Measurements from ENCODE around the gene FHIT. TPM values are rescaled to one million over a fixed set of nuclear protein-coding genes. Genes with fewer than 3 reads are reported as not detected.

Gene FHIT
- total RNA-seq, 2 experiments from 2014 or later, result 6.5 to 9.0 TPM

GRCh38 chr3:60147249-60147950, 1103.9 kb downstream of the FHIT start:
- Mint-ChIP-seq H3K9me3 (ENCODE audit: low read depth) (no peaks in the 10 kb centered on the region), H3K4me1 (no peaks in the 10 kb centered on the region), H3K4me3 (no peak overlapping the region), H3K27me3 (no peaks in the 10 kb centered on the region), H3K27ac (no peak overlapping the region), H3K36me3 (no peaks in the 10 kb centered on the region)
- DNase-seq (no peak), ATAC-seq (no peak)
- CTCF ChIA-PET, result no interaction called here

DNA sequence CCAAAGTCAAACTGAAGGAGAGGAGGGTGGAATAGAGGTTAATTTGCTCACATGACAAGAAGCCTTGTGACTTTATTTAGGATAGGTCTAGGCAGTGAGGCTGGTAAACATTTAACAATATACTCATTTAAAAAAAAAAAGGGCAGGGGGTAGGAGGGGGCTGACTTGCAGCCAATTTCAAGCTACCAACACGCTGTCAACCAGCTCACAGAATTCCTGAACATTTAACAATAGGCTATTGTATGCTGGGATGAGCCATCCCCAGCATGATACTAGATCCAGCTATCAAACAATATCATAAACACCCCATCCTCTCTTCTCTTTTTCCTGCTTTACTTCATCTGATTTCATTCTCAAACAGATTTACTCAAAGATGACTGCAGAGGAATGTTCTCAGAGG, 1105.1 kb downstream of the FHIT start:
- no peak overlapping the region for H3K27ac Mint-ChIP-seq
- H3K9me3 Mint-ChIP-seq (ENCODE audit: low read depth), result no peaks in the 10 kb centered on the region
- ATAC-seq, result no peak
- CTCF ChIA-PET, result no interaction called here
- H3K27me3 Mint-ChIP-seq, result no peaks in the 10 kb centered on the region
- no peak overlapping the region for H3K4me3 Mint-ChIP-seq
- DNase-seq, result no peak
- H3K36me3 Mint-ChIP-seq, result no peaks in the 10 kb centered on the region
- no peaks in the 10 kb centered on the region for H3K4me1 Mint-ChIP-seq

GRCh38 chr3:60144071-60144470, 1107.2 kb downstream of the FHIT start:
- DNase-seq (no peak), ATAC-seq (no peak)
- H3K36me3 Mint-ChIP-seq, result peaks cover 2% of the 10 kb centered on the region
- no peaks in the 10 kb centered on the region for H3K9me3 Mint-ChIP-seq (ENCODE audit: low read depth)
- CTCF ChIA-PET, result no interaction called here
- H3K4me3 Mint-ChIP-seq, result no peak overlapping the region
- H3K4me1 Mint-ChIP-seq, result no peaks in the 10 kb centered on the region
- no peaks in the 10 kb centered on the region for H3K27me3 Mint-ChIP-seq
- no peak overlapping the region for H3K27ac Mint-ChIP-seq

- H3K4me1 Mint-ChIP-seq, result no peaks in the 10 kb centered on the region
Measured at GRCh38 chr3:60142009-60142408, 1109.2 kb downstream of the FHIT start.

DNA sequence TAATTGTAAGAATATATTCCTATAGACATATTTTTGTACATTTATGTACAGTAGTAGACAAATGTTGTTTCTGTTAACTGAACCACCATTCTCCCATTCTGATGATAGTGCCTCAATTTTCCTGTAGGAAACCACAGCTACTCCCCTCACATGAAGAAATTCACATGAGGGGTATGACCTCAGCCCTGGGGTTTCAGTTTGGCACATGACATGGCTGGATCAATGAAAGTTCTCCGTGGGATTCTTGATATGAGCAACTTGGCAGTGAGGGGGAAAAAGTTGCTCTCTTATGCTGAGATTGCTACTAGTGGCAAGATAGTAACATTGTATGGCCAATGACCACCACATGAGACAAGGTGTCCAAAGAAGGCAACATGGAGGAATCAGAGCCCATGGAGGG, 1111.1 kb downstream of the FHIT start:
- no peak for ATAC-seq
- CTCF ChIA-PET, result no interaction called here
- no peaks in the 10 kb centered on the region for H3K9me3 Mint-ChIP-seq (ENCODE audit: low read depth)
- peaks cover 2% of the 10 kb centered on the region for H3K36me3 Mint-ChIP-seq
- no peak overlapping the region for H3K4me3 Mint-ChIP-seq
- H3K4me1 Mint-ChIP-seq, result no peaks in the 10 kb centered on the region
- DNase-seq, result no peak
- H3K27me3 Mint-ChIP-seq, result no peaks in the 10 kb centered on the region
- H3K27ac Mint-ChIP-seq, result no peak overlapping the region

More at GRCh38 chr3:60142009-60142408, 1109.2 kb downstream of the FHIT start:
- Mint-ChIP-seq H3K27ac (no peak overlapping the region), H3K4me3 (no peak overlapping the region), H3K27me3 (no peaks in the 10 kb centered on the region), H3K9me3 (ENCODE audit: low read depth) (no peaks in the 10 kb centered on the region), H3K36me3 (peaks cover 2% of the 10 kb centered on the region)
- DNase-seq (no peak), ATAC-seq (no peak)
- CTCF ChIA-PET, result no interaction called here

DNA sequence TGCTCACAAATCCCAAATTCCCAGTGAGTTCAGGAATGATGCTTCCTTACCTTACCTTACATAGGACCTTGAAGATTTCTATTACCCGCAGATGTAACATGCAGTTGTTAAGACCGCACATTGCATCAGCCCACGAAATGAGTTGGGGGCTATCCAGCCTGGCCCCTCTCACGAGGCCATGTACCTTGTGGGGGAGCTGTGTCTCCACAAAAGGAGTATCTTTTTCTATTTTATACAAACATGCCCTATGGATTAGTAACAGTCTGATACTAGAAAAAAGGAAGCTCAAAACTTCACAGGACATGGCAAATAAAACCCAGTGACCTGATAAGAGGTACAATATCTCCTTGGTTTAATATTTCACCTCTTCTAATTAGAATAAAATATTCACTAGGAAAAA, 1114.7 kb downstream of the FHIT start:
- no peak overlapping the region for H3K4me3 Mint-ChIP-seq
- ATAC-seq, result no peak
- no peak for DNase-seq
- no peaks in the 10 kb centered on the region for H3K9me3 Mint-ChIP-seq (ENCODE audit: low read depth)
- no peaks in the 10 kb centered on the region for H3K4me1 Mint-ChIP-seq
- CTCF ChIA-PET, result no interaction called here
- no peaks in the 10 kb centered on the region for H3K27me3 Mint-ChIP-seq
- peaks cover 2% of the 10 kb centered on the region for H3K36me3 Mint-ChIP-seq
- no peak overlapping the region for H3K27ac Mint-ChIP-seq

GRCh38 chr3:60135474-60135873, 1115.8 kb downstream of the FHIT start:
- Mint-ChIP-seq H3K36me3 (peaks cover 2% of the 10 kb centered on the region), H3K27me3 (no peaks in the 10 kb centered on the region), H3K27ac (no peak overlapping the region), H3K9me3 (ENCODE audit: low read depth) (no peaks in the 10 kb centered on the region), H3K4me1 (no peaks in the 10 kb centered on the region), H3K4me3 (no peak overlapping the region)
- ATAC-seq (no peak), DNase-seq (no peak)
- CTCF ChIA-PET, result no interaction called here

DNA sequence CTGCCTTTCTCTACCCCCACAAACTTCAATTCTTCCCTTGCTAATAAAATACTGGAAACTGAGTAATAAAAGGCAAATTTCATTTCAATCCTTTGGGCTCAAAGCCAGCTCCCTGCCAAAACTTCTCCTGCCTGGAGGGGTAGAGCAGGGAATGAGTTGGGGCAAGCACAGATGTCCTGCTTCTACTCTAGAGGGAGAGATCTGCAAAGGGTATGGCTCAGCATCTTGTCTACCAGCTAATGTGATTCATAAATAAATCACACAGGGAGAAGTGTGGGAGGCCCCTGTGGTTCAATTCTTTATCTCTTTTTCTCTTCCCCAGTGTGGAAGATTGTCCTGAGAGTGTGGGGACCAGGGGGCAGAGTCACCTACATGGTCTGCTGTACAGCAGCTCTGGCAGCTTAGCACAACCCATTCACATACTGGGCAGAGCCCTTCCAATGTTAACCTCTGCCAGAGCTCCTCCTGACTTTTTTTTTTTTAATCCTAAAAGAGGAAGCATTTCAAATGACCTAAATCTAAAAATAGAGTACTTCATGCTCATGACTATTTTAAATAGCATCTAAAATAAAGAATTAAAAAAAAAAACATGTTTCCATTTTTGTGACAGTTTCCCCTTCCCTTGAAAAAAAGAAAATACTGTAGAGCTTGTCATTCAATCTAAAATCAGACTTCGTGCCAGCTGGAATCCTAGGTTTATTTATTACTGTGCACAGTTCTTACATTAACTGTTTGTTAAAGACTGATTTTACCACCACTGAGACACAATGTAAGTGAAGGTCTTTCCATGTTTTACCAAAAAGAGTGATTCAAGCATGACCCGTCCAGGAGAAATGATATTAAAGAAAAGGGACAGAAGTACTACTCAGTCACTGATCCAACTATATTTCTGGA, 1117.7 kb downstream of the FHIT start:
- Mint-ChIP-seq H3K4me3 (no peak overlapping the region), H3K4me1 (no peaks in the 10 kb centered on the region), H3K27ac (no peak overlapping the region), H3K27me3 (no peaks in the 10 kb centered on the region), H3K36me3 (no peaks in the 10 kb centered on the region), H3K9me3 (ENCODE audit: low read depth) (no peaks in the 10 kb centered on the region)
- CTCF ChIA-PET, result no interaction called here
- ATAC-seq (no peak), DNase-seq (no peak)

GRCh38 chr3:60131618-60132017, 1119.6 kb downstream of the FHIT start:
- ATAC-seq, result no peak
- Mint-ChIP-seq H3K36me3 (no peaks in the 10 kb centered on the region), H3K9me3 (ENCODE audit: low read depth) (no peaks in the 10 kb centered on the region), H3K4me3 (no peak overlapping the region), H3K4me1 (no peaks in the 10 kb centered on the region), H3K27ac (no peak overlapping the region), H3K27me3 (no peaks in the 10 kb centered on the region)
- no peak for DNase-seq
- CTCF ChIA-PET, result no interaction called here

- CTCF ChIA-PET, result no interaction called here
- Mint-ChIP-seq H3K27ac (no peak overlapping the region), H3K4me1 (no peaks in the 10 kb centered on the region), H3K9me3 (ENCODE audit: low read depth) (no peaks in the 10 kb centered on the region), H3K36me3 (peaks cover 2% of the 10 kb centered on the region), H3K27me3 (no peaks in the 10 kb centered on the region), H3K4me3 (no peak overlapping the region)
- DNase-seq, result no peak
- ATAC-seq, result no peak
Measured at GRCh38 chr3:60126511-60127304, 1124.5 kb downstream of the FHIT start.

- H3K27me3 Mint-ChIP-seq, result no peaks in the 10 kb centered on the region
- no peak overlapping the region for H3K4me3 Mint-ChIP-seq
- ATAC-seq, result no peak
- H3K4me1 Mint-ChIP-seq, result no peaks in the 10 kb centered on the region
- peaks cover 2% of the 10 kb centered on the region for H3K36me3 Mint-ChIP-seq
- no peak for DNase-seq
- H3K9me3 Mint-ChIP-seq (ENCODE audit: low read depth), result no peaks in the 10 kb centered on the region
- CTCF ChIA-PET, result no interaction called here
- no peak overlapping the region for H3K27ac Mint-ChIP-seq
Measured at GRCh38 chr3:60125686-60126085, 1125.6 kb downstream of the FHIT start.

- ATAC-seq, result no peak
- DNase-seq, result no peak
- no peaks in the 10 kb centered on the region for H3K4me1 Mint-ChIP-seq
- peaks cover 2% of the 10 kb centered on the region for H3K36me3 Mint-ChIP-seq
- no peaks in the 10 kb centered on the region for H3K9me3 Mint-ChIP-seq (ENCODE audit: low read depth)
- CTCF ChIA-PET, result interaction anchor here (0.6 kb wide), 1 partner anchor 69 kb away, joined by 5 read pairs; no protein-coding TSS in a partner anchor
- H3K27ac Mint-ChIP-seq, result no peak overlapping the region
- H3K4me3 Mint-ChIP-seq, result no peak overlapping the region
- no peaks in the 10 kb centered on the region for H3K27me3 Mint-ChIP-seq
Measured at GRCh38 chr3:60120245-60120644, 1131.0 kb downstream of the FHIT start.

DNA sequence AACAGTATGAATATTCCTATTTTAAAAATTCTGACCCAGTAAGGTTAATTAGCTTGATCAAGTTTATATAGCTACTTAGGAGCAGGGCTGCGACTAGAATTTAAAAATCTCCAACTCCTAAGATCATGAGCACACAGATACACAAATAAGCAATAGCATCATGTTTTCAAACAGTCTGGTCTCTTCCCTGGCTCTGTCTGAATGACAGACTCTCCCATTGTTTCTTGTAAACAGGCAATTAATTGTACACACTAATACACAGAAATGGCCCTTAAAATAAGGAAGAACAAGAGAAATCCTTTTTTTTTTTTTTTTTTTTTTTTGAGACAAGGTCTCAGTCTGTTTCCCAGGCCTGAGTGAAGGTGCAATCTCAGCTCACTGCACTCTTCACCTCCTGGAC, 1137.1 kb downstream of the FHIT start:
- no peak for ATAC-seq
- CTCF ChIA-PET, result interaction anchor here (0.7 kb wide), 1 partner anchor 440 kb away, joined by 4 read pairs; no protein-coding TSS in a partner anchor
- no peaks in the 10 kb centered on the region for H3K36me3 Mint-ChIP-seq
- H3K9me3 Mint-ChIP-seq (ENCODE audit: low read depth), result no peaks in the 10 kb centered on the region
- H3K27me3 Mint-ChIP-seq, result no peaks in the 10 kb centered on the region
- no peak overlapping the region for H3K27ac Mint-ChIP-seq
- no peak overlapping the region for H3K4me3 Mint-ChIP-seq
- no peaks in the 10 kb centered on the region for H3K4me1 Mint-ChIP-seq
- no peak for DNase-seq
